ENCODE results near the gene BTBD2. TPM values are rescaled to one million over a fixed set of nuclear protein-coding genes. Genes with fewer than 3 reads are reported as not detected.

Gene BTBD2
- polyA plus RNA-seq, 1 donor: 83.9 TPM

DNA sequence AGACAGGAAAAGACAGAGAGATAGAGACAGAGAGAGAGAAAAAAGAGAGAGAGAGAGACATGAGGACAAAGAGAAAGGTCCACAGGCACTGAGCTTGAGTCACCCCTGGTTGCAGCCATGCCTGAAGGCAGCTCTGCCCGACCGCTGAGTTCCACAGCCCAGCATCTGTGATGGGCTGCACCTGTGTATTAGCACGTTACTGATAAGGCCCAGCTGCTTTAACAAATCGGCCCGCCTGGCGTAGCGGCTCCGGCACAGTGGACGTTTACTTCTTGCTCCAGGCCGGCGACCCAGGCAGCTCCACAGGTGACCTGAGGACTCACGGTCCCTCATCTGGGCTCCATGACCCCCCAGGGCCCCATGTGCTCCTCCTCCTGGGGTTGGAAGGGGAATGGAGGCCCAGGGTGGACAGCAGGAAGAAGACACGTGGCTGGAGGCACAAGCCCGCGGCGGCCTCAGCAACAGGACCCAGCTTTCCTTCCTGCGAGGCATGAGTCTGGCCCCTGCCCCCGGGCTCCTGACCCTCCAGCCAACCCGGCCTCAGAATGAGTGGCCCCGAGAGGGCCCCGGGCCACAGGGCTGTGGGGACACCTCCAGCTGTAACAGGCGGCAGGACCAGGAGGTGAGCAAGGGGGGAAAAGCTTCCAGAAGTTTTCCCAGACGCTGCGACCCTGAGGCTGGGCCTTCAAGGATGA lies 78.5 kb downstream of the BTBD2 start:
- DNase-seq: no peak

DNA sequence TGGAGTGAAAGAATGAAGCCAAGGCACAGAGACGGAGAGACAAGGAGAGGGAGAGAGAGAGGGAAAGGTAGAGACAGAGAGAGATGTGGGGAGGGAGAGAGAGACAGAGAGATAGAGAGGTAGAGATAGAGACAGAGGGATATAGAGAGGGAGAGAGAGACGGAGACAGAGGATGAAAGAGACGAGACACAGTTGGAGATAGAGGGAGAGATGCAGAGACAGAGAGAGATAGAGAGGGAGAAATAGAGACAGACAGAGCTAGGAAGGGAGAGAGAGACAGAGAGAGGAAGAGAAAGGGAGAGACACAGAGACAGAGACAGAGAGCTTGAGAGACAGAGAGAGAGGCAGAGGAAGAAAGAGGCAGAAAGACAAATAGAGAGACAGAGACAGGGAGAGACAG lies 79.1 kb downstream of the BTBD2 start:
- DNase-seq: no peak

DNA sequence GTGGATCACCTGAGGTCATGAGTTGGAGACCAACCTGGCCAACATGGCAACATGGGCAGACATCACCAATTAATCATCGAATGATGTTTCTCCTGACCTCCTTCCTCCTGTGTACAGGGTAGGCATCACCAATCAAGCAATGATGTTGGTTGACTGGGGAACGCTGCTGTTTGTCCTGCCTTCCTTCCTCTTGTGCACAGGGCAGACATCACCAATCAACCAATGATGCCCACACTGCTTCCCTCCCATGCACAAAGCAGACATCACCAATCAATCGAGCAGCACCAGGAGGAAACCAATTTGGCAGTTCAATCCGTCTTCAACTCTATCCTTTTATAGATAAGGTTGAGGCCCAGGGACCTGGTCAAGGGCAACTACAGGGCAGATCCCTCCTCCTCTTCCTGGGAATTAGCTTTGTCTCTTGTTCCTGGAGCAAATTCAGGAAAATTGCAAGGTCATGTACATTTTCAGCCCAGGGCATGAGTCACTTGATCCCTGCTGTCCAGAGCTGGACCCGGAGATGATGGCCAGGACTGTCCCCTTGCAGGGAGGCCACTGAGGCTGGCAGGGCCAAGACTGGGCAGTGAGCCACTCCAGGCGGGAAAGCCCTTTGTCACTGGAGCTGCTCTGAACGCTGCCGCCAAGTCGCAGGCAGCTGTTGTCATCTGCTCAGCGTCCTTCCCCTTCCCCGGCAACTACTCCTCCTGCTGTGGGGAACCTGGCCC lies 79.9 kb downstream of the BTBD2 start:
- peak; percentile 53 for DNase-seq

Other genes with a start within 250 kb of the BTBD2 start
- 1.1 TPM for gene ATP8B3, start 203.4 kb downstream of the BTBD2 start, polyA plus RNA-seq (ENCODE audit: insufficient read length)
- gene REXO1, start 167.2 kb downstream of the BTBD2 start, polyA plus RNA-seq (ENCODE audit: insufficient read length): 24.2 TPM
- 13.6 TPM for gene KLF16, start 152.1 kb downstream of the BTBD2 start, polyA plus RNA-seq (ENCODE audit: insufficient read length)
- 64.8 TPM for gene ABHD17A, start 130.2 kb downstream of the BTBD2 start, polyA plus RNA-seq (ENCODE audit: insufficient read length)
- gene ADAT3, start 110.3 kb downstream of the BTBD2 start, polyA plus RNA-seq (ENCODE audit: insufficient read length): 2.8 TPM
- gene SCAMP4, start 110.3 kb downstream of the BTBD2 start, polyA plus RNA-seq (ENCODE audit: insufficient read length): 32.5 TPM
- 42.8 TPM for gene CSNK1G2, start 74.5 kb downstream of the BTBD2 start, polyA plus RNA-seq (ENCODE audit: insufficient read length)
- gene MKNK2, start 35.5 kb upstream of the BTBD2 start, polyA plus RNA-seq (ENCODE audit: insufficient read length): 116 TPM
- gene MOB3A, start 80.6 kb upstream of the BTBD2 start, polyA plus RNA-seq (ENCODE audit: insufficient read length): 18.3 TPM
- gene IZUMO4, start 81.2 kb upstream of the BTBD2 start, polyA plus RNA-seq (ENCODE audit: insufficient read length): 2.9 TPM
- 66.5 TPM for gene AP3D1, start 135.9 kb upstream of the BTBD2 start, polyA plus RNA-seq (ENCODE audit: insufficient read length)
- 24.7 TPM for gene DOT1L, start 148.2 kb upstream of the BTBD2 start, polyA plus RNA-seq (ENCODE audit: insufficient read length)
- 77.7 TPM for gene PLEKHJ1, start 220.6 kb upstream of the BTBD2 start, polyA plus RNA-seq (ENCODE audit: insufficient read length)
- 78.2 TPM for gene SF3A2, start 221.1 kb upstream of the BTBD2 start, polyA plus RNA-seq (ENCODE audit: insufficient read length)
- 8.1 TPM for gene AMH, start 233.6 kb upstream of the BTBD2 start, polyA plus RNA-seq (ENCODE audit: insufficient read length)
- gene JSRP1, start 240.7 kb upstream of the BTBD2 start, polyA plus RNA-seq (ENCODE audit: insufficient read length): 111 TPM